ACC112 (cell line): Measurements from ENCODE around the gene SLC26A9.
"Not testable (repeated sequence)": the region's sequence is repeated elsewhere in the genome, so short reads cannot be mapped to it uniquely, and the experiment has no call there.

Source experiments
- H2AFZ ChIP-seq: fragments of 200-600 bp; sonication (generic); one replicate; pipeline ENCODE4 v1.6.0; 2017; ENCODE audit warnings: antibody characterized with exemption, low read length; ENCODE audit not compliant: unreplicated experiment
- H3K27ac ChIP-seq: fragments of 200-600 bp; sonication (generic); 2 replicates; pipeline ENCODE4 v1.5.1; 2014; ENCODE audit warnings: low read depth, mild to moderate bottlenecking, antibody characterized with exemption, low read length, moderate library complexity
- H3K27me3 ChIP-seq: fragments of 200-600 bp; sonication (generic); 2 replicates; pipeline ENCODE4 v1.6.1; 2014; ENCODE audit warnings: mild to moderate bottlenecking, antibody characterized with exemption, low read length, moderate library complexity, mixed read lengths; ENCODE audit not compliant: insufficient read depth
- H3K36me3 ChIP-seq: fragments of 200-600 bp; sonication (generic); 2 replicates; pipeline ENCODE4 v1.6.1; 2016; ENCODE audit warnings: mild to moderate bottlenecking, antibody characterized with exemption, low read length, moderate library complexity, mixed read lengths; ENCODE audit not compliant: insufficient read depth
- H3K4me1 ChIP-seq: fragments of 200-600 bp; sonication (generic); one replicate; pipeline ENCODE4 v1.6.1; 2016; ENCODE audit warnings: low read length, mixed read lengths; ENCODE audit not compliant: insufficient read depth, unreplicated experiment, control insufficient read depth
- H3K4me3 ChIP-seq: fragments of 200-600 bp; sonication (generic); 2 replicates; pipeline ENCODE4 v1.5.1; 2014; ENCODE audit warnings: mild to moderate bottlenecking, low read depth, low read length
- H3K79me2 ChIP-seq: fragments of 200-600 bp; sonication (generic); one replicate; pipeline ENCODE4 v1.6.0; 2016; ENCODE audit warnings: low read length; ENCODE audit not compliant: control insufficient read depth, unreplicated experiment, insufficient read depth

SLC26A9 gene

GRCh38 chr1:205894119-205894518 is 49.1 kb downstream of the SLC26A9 start:
- H3K4me1 ChIP-seq = peaks cover 14% of the 10 kb centered on the region
- H3K27ac ChIP-seq, H3K36me3 ChIP-seq, H3K27me3 ChIP-seq, H3K79me2 ChIP-seq, H2AFZ ChIP-seq, H3K4me3 ChIP-seq: not testable (repeated sequence)

DNA sequence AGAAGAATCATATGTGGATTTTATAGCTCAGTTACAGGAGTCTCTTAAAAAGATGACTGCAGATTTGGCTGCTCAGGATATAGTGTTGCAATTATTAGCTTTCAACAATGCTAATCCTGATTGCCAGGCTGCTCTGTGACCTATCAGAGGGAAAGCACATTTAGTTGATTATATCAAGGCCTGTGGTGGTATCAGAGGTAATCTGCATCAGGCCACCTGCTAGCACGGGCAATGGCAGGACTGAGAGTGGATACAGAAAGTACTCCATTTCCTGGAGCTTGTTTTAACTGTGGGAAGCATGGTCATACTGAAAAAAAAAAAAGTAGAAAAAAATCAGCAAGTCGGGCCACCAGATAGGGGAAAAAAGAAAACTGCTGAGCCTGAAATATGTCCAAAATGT is 51.1 kb downstream of the SLC26A9 start:
- not testable (repeated sequence) for H3K4me3 ChIP-seq, H3K36me3 ChIP-seq, H2AFZ ChIP-seq, H3K79me2 ChIP-seq, H3K27ac ChIP-seq, H3K27me3 ChIP-seq
- H3K4me1 ChIP-seq = peaks cover 15% of the 10 kb centered on the region

GRCh38 chr1:205891481-205891880 is 51.8 kb downstream of the SLC26A9 start:
- not testable (repeated sequence) for H2AFZ ChIP-seq, H3K36me3 ChIP-seq, H3K4me3 ChIP-seq, H3K27ac ChIP-seq, H3K27me3 ChIP-seq, H3K79me2 ChIP-seq
- peaks cover 15% of the 10 kb centered on the region for H3K4me1 ChIP-seq

DNA sequence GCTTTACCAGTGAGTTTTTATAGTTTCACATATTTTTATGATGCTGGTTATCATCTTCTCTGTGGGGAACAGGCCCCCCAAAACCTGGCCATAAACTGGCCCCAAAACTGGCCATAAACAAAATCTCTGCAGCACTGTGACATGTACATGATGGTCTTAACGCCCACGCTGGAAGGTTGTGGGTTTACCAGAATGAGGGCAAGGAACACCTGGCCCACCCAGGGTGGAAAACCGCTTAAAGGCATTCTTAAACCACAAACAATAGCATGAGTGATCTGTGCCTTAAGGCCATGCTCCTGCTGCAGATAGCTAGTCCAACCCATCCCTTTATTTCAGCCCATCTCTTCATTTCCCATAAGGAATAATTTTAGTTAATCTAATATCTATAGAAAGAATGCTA is 52.6 kb downstream of the SLC26A9 start:
- H3K4me1 ChIP-seq = peaks cover 15% of the 10 kb centered on the region
- H3K4me3 ChIP-seq = not testable (repeated sequence)

DNA sequence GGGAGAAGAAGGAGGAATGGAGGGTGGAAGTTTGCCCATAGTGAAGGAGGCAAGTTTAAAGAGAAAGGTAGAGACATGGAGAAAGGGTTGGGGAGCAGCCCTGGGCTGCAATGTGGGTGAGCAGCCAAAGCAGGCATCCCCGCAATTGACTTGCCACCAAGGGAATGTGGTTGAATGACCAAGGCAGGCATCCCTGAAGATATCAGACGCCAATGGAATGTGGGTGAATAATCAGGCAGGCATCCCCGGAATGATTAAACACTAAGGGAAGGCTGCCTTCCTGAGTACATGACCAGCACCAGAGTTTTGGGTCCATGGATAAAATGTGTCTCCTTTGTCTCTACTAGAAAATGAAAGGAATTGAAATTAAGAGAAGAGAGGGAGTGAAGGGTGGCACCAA is 53.5 kb downstream of the SLC26A9 start:
- H2AFZ ChIP-seq, H3K4me3 ChIP-seq, H3K27me3 ChIP-seq, H3K79me2 ChIP-seq, H3K36me3 ChIP-seq: not testable (repeated sequence)
- peak overlapping the region; percentile 28; the same call in 1 of the 2 replicates for H3K27ac ChIP-seq
- H3K4me1 ChIP-seq = peaks cover 15% of the 10 kb centered on the region

More for the DNA sequence above, 52.6 kb downstream of the SLC26A9 start:
- not testable (repeated sequence) for H2AFZ ChIP-seq, H3K36me3 ChIP-seq, H3K27me3 ChIP-seq, H3K27ac ChIP-seq, H3K79me2 ChIP-seq

DNA sequence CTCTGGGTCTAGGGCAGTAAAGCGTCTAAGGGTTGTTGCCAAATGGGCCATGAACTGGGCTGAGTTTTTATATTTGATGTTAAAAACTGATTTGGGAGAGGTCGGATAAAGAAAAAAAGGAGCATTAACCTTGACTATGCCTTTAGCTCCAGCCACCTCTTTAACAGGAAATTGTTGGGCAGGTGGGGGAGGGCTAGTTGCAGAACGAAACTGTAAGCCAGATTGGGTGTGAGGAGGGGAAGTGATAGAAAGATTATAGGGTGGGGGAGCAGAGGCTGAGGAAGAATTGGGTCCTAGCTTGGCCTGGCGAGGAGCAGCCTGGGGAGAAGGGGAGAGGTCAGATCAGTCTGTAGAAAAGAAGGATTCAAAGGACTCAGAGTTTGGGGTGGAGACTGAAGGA is 54.2 kb downstream of the SLC26A9 start:
- not testable (repeated sequence) for H3K27ac ChIP-seq, H3K79me2 ChIP-seq, H3K36me3 ChIP-seq, H3K4me3 ChIP-seq, H3K27me3 ChIP-seq, H2AFZ ChIP-seq
- peaks cover 15% of the 10 kb centered on the region for H3K4me1 ChIP-seq

GRCh38 chr1:205883792-205884191 is 59.5 kb downstream of the SLC26A9 start:
- Histone ChIP-seq H2AFZ (no peak overlapping the region), H3K4me1 (no peaks in the 10 kb centered on the region), H3K27me3 (no peaks in the 10 kb centered on the region), H3K27ac (no peak overlapping the region), H3K36me3 (no peaks in the 10 kb centered on the region), H3K4me3 (no peak overlapping the region), H3K79me2 (no peaks in the 10 kb centered on the region)

DNA sequence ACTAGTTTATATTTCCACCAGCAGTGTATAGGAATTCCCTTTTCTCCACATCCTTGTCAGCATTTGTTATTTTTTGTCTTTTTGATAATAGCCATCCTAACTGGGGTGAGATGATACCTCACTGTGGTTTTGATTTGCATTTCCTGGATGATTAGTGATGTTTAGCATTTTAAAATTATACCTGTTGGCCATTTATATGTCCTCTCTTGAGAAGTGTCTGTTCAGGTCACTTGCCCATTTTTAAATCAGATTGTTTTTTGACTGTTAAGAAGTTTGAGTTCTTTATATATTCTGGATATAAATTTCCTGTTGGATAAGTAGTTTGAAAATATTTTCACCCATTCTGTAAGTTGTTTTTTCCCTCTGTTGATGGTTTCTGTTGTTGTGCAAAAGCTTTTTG is 62.3 kb downstream of the SLC26A9 start:
- Histone ChIP-seq H3K4me1 (no peaks in the 10 kb centered on the region), H3K27ac (no peak overlapping the region), H2AFZ (no peak overlapping the region), H3K36me3 (no peaks in the 10 kb centered on the region), H3K4me3 (no peak overlapping the region), H3K79me2 (no peaks in the 10 kb centered on the region), H3K27me3 (no peaks in the 10 kb centered on the region)

GRCh38 chr1:205879974-205880373 is 63.3 kb downstream of the SLC26A9 start:
- Histone ChIP-seq H3K27ac (no peak overlapping the region), H2AFZ (no peak overlapping the region), H3K4me3 (no peak overlapping the region), H3K36me3 (no peaks in the 10 kb centered on the region), H3K27me3 (no peaks in the 10 kb centered on the region), H3K79me2 (no peaks in the 10 kb centered on the region), H3K4me1 (no peaks in the 10 kb centered on the region)

GRCh38 chr1:205878026-205878425 is 65.2 kb downstream of the SLC26A9 start:
- Histone ChIP-seq H3K36me3 (no peaks in the 10 kb centered on the region), H3K4me1 (no peaks in the 10 kb centered on the region), H3K4me3 (no peak overlapping the region), H3K27me3 (no peaks in the 10 kb centered on the region), H3K27ac (no peak overlapping the region), H3K79me2 (no peaks in the 10 kb centered on the region), H2AFZ (no peak overlapping the region)

DNA sequence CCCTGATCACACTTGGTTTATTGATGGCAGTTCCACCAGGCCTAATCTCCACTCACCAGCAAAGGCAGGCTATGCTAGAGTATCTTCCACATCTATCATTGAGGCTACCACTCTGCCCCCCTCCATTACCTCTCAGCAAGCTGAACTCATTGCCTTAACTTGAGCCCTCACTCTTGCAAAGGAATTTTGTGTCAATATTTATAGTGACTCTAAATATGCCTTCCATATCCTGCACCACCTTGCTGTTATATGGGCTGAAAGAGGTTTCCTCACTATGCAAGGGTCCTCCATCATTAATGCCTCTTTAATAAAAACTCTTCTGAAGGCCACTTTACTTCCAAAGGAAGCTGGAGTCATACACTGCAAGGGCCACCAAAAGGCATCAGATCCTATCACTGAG is 70.1 kb downstream of the SLC26A9 start:
- not testable (repeated sequence) for H3K4me1 ChIP-seq, H3K27ac ChIP-seq, H3K79me2 ChIP-seq, H3K4me3 ChIP-seq, H3K36me3 ChIP-seq, H3K27me3 ChIP-seq, H2AFZ ChIP-seq

DNA sequence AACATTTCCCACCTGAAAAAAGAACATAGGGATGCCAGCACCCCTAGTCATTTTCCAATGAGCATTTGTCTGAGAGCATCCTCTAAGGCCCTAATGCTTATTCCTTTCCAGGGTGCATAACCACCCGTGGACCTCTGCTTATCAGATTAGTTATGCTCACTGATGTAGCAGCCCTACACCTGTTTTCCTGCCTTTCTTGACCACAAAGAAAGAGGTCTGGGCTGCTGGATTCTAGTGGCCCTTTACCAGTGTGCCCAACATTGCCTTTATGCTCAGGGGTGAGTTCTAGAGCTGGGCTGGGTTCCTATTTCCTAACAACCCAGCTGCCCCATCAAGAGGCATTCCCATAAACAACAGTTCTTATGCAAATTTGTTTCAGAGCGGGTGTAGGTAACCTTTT is 73.0 kb downstream of the SLC26A9 start:
- Histone ChIP-seq H3K27me3 (no peaks in the 10 kb centered on the region), H3K4me1 (no peaks in the 10 kb centered on the region), H3K79me2 (no peaks in the 10 kb centered on the region), H3K4me3 (no peak overlapping the region), H2AFZ (no peak overlapping the region), H3K36me3 (no peaks in the 10 kb centered on the region), H3K27ac (no peak overlapping the region)
